Activated T-helper 2 cell treated with anti-CD3 and anti-CD28 coated beads, Interferon-gamma antibody, Interleukin-2, Interleukin-4, amounts not matched to agents 10 μg/mL and 5 μg/mL and 100 μg/mL, durations not matched to agents 14 hours and 24 hours and 36 hours (primary cell): ENCODE measurements around the gene NIM1K. TPM values are rescaled to one million over a fixed set of nuclear protein-coding genes. Genes with fewer than 3 reads are reported as not detected.
"Not testable (repeated sequence)": the region's sequence is repeated elsewhere in the genome, so short reads cannot be mapped to it uniquely, and the experiment has no call there.

ENCODE experiments used
- DNase-seq: peaks from one replicate; pipeline ENCODE4 v3.0.0; 2021; ENCODE audit warnings: low spot score
- H3K27ac Mint-ChIP-seq: one replicate; pipeline ENCODE4 v1.8.0; 2021; ENCODE audit warnings: mixed read lengths
- H3K27me3 Mint-ChIP-seq: one replicate; pipeline ENCODE4 v1.8.0; 2021; ENCODE audit warnings: low read depth, mixed read lengths
- H3K36me3 Mint-ChIP-seq: one replicate; pipeline ENCODE4 v1.8.0; 2021; ENCODE audit warnings: low read depth, mixed read lengths
- H3K4me1 Mint-ChIP-seq: one replicate; pipeline ENCODE4 v1.8.0; 2021; ENCODE audit warnings: low read depth, mixed read lengths
- H3K4me3 Mint-ChIP-seq: one replicate; pipeline ENCODE4 v1.8.0; 2021; ENCODE audit warnings: low read depth, mild to moderate bottlenecking, moderate library complexity, mixed read lengths
- H3K9me3 Mint-ChIP-seq: one replicate; pipeline ENCODE4 v1.8.0; 2021; ENCODE audit warnings: mixed read lengths
- intact Hi-C: fragments of 100-400 bp; cut with micrococcal nuclease; formaldehyde crosslinking; loops from one replicate; pipeline ENCODE4 v1.15.1; 2023
- total RNA-seq: library from RNA; stranded (reverse); gene quantifications from 2 replicates; pipeline ENCODE4 v1.2.3, GENCODE V29; 2022

Gene NIM1K
- total RNA-seq, 1 donor from 2014 or later = 1.1 TPM

- H3K9me3 Mint-ChIP-seq, H3K27me3 Mint-ChIP-seq, H3K27ac Mint-ChIP-seq, intact Hi-C loops, H3K4me3 Mint-ChIP-seq, DNase-seq: not testable (repeated sequence)
- H3K4me1 Mint-ChIP-seq = peaks cover 12% of the 10 kb centered on the region
- peaks cover 61% of the 10 kb centered on the region for H3K36me3 Mint-ChIP-seq
These were observed 27.2 kb upstream of the NIM1K start for GRCh38 chr5:43164801-43165200.

GRCh38 chr5:43165323-43165722 lies 26.7 kb upstream of the NIM1K start:
- Mint-ChIP-seq H3K36me3 (peaks cover 60% of the 10 kb centered on the region), H3K9me3 (no peaks in the 10 kb centered on the region)
- intact Hi-C loops = no loop called here

GRCh38 chr5:43168175-43168574 lies 23.9 kb upstream of the NIM1K start:
- intact Hi-C loops = no loop called here
- DNase-seq = no peak
- H3K27me3 Mint-ChIP-seq = no peaks in the 10 kb centered on the region
- peaks cover 56% of the 10 kb centered on the region for H3K36me3 Mint-ChIP-seq
- H3K27ac Mint-ChIP-seq = no peak overlapping the region
- peaks cover 2% of the 10 kb centered on the region for H3K4me1 Mint-ChIP-seq
- H3K9me3 Mint-ChIP-seq = no peaks in the 10 kb centered on the region
- H3K4me3 Mint-ChIP-seq = no peak overlapping the region

More at GRCh38 chr5:43165323-43165722, 26.7 kb upstream of the NIM1K start:
- no peak for DNase-seq
- Mint-ChIP-seq H3K4me3 (no peak overlapping the region), H3K27me3 (no peaks in the 10 kb centered on the region), H3K27ac (no peak overlapping the region), H3K4me1 (peaks cover 12% of the 10 kb centered on the region)

- DNase-seq = no peak
- peaks cover 58% of the 10 kb centered on the region for H3K36me3 Mint-ChIP-seq
- no peaks in the 10 kb centered on the region for H3K9me3 Mint-ChIP-seq
- H3K4me1 Mint-ChIP-seq = no peaks in the 10 kb centered on the region
- no peak overlapping the region for H3K4me3 Mint-ChIP-seq
- intact Hi-C loops = no loop called here
- no peaks in the 10 kb centered on the region for H3K27me3 Mint-ChIP-seq
- H3K27ac Mint-ChIP-seq = no peak overlapping the region
These were observed 20.6 kb upstream of the NIM1K start for GRCh38 chr5:43171451-43171850.

GRCh38 chr5:43171926-43172325 lies 20.1 kb upstream of the NIM1K start:
- no peak for DNase-seq
- H3K4me3 Mint-ChIP-seq = no peak overlapping the region
- H3K36me3 Mint-ChIP-seq = peaks cover 55% of the 10 kb centered on the region
- H3K9me3 Mint-ChIP-seq = no peaks in the 10 kb centered on the region
- intact Hi-C loops = no loop called here
- no peak overlapping the region for H3K27ac Mint-ChIP-seq
- H3K27me3 Mint-ChIP-seq = no peaks in the 10 kb centered on the region
- H3K4me1 Mint-ChIP-seq = no peaks in the 10 kb centered on the region

GRCh38 chr5:43172779-43173178 lies 19.2 kb upstream of the NIM1K start:
- no peaks in the 10 kb centered on the region for H3K9me3 Mint-ChIP-seq
- intact Hi-C loops = no loop called here
- DNase-seq = no peak
- H3K27ac Mint-ChIP-seq = no peak overlapping the region
- H3K36me3 Mint-ChIP-seq = peaks cover 58% of the 10 kb centered on the region
- H3K4me3 Mint-ChIP-seq = no peak overlapping the region
- no peaks in the 10 kb centered on the region for H3K4me1 Mint-ChIP-seq
- no peaks in the 10 kb centered on the region for H3K27me3 Mint-ChIP-seq

GRCh38 chr5:43174586-43174985 lies 17.4 kb upstream of the NIM1K start:
- no peak for DNase-seq
- Mint-ChIP-seq H3K9me3 (no peaks in the 10 kb centered on the region), H3K4me1 (no peaks in the 10 kb centered on the region), H3K27me3 (no peaks in the 10 kb centered on the region), H3K36me3 (peaks cover 52% of the 10 kb centered on the region), H3K27ac (no peak overlapping the region), H3K4me3 (no peak overlapping the region)
- intact Hi-C loops = no loop called here

GRCh38 chr5:43179836-43180235 lies 12.2 kb upstream of the NIM1K start:
- Mint-ChIP-seq H3K36me3 (peaks cover 26% of the 10 kb centered on the region), H3K9me3 (no peaks in the 10 kb centered on the region), H3K4me3 (no peak overlapping the region), H3K27me3 (no peaks in the 10 kb centered on the region), H3K27ac (no peak overlapping the region), H3K4me1 (no peaks in the 10 kb centered on the region)
- intact Hi-C loops = no loop called here
- DNase-seq = no peak

GRCh38 chr5:43182421-43182820 lies 9.6 kb upstream of the NIM1K start:
- H3K36me3 Mint-ChIP-seq = peaks cover 12% of the 10 kb centered on the region
- H3K4me1 Mint-ChIP-seq = no peaks in the 10 kb centered on the region
- H3K27me3 Mint-ChIP-seq = no peaks in the 10 kb centered on the region
- no peak for DNase-seq
- H3K9me3 Mint-ChIP-seq = no peaks in the 10 kb centered on the region
- no peak overlapping the region for H3K27ac Mint-ChIP-seq
- intact Hi-C loops = no loop called here
- no peak overlapping the region for H3K4me3 Mint-ChIP-seq

- intact Hi-C loops, H3K9me3 Mint-ChIP-seq, H3K36me3 Mint-ChIP-seq, H3K4me3 Mint-ChIP-seq, H3K27me3 Mint-ChIP-seq, DNase-seq, H3K27ac Mint-ChIP-seq, H3K4me1 Mint-ChIP-seq: not testable (repeated sequence)
These were observed 8.9 kb upstream of the NIM1K start for GRCh38 chr5:43183101-43183500.

GRCh38 chr5:43190755-43191603 lies 1.0 kb upstream of the NIM1K start:
- intact Hi-C loops = loop anchor here (5.0 to 10.0 kb wide), 4 partner anchors 51 to 294 kb away; partner anchors contain the start of gene TMEM267
- Mint-ChIP-seq H3K36me3 (no peaks in the 10 kb centered on the region), H3K4me3 (peak overlapping the region; percentile 82), H3K27ac (no peak overlapping the region), H3K27me3 (peaks cover 10% of the 10 kb centered on the region), H3K9me3 (no peaks in the 10 kb centered on the region), H3K4me1 (peaks cover 24% of the 10 kb centered on the region)
- DNase-seq = no peak

GRCh38 chr5:43192558-43193180 lies 644 bp downstream of the NIM1K start:
- Mint-ChIP-seq H3K4me1 (peaks cover 24% of the 10 kb centered on the region), H3K9me3 (no peaks in the 10 kb centered on the region), H3K36me3 (no peaks in the 10 kb centered on the region), H3K4me3 (peak overlapping the region; percentile 82), H3K27me3 (peaks cover 10% of the 10 kb centered on the region), H3K27ac (peak overlapping the region; percentile 59)
- peak; percentile 12 for DNase-seq
- intact Hi-C loops = loop anchor here (1.0 to 10.0 kb wide), 9 partner anchors 50 to 292 kb away; partner anchors contain the start of genes HMGCS1 and TMEM267
